Ishikawa (cell line): Measurements from ENCODE around the gene CCNL2.

Experiments
- CEBPB ChIP-seq: IDR thresholded peaks from 2 replicates; pipeline ENCODE4 v1.6.1; 2012
- CREB1 ChIP-seq: IDR thresholded peaks from 2 replicates; pipeline ENCODE4 v1.6.1; 2012; ENCODE audit warnings: low read depth
- EGR1 ChIP-seq: IDR thresholded peaks from 2 replicates; pipeline ENCODE4 v1.6.1; 2012
- EP300 ChIP-seq: IDR thresholded peaks from 2 replicates; pipeline ENCODE4 v1.6.1; 2012; ENCODE audit warnings: borderline replicate concordance
- FOXM1 ChIP-seq: IDR thresholded peaks from 2 replicates; pipeline ENCODE4 v1.6.1; 2012; ENCODE audit warnings: low read depth, borderline replicate concordance
- MAX ChIP-seq: IDR thresholded peaks from 2 replicates; pipeline ENCODE4 v1.6.1; 2012
- NFIC ChIP-seq: IDR thresholded peaks from 2 replicates; pipeline ENCODE4 v1.6.1; 2012
- RAD21 ChIP-seq: IDR thresholded peaks from 2 replicates; pipeline ENCODE4 v1.6.1; 2012; ENCODE audit warnings: low read depth
- TAF1 ChIP-seq: IDR thresholded peaks from 2 replicates; pipeline ENCODE4 v1.6.1; 2012; ENCODE audit warnings: low read depth, mild to moderate bottlenecking
- TCF12 ChIP-seq: IDR thresholded peaks from 2 replicates; pipeline ENCODE4 v1.6.1; 2012; ENCODE audit warnings: low read depth
- TEAD4 ChIP-seq: IDR thresholded peaks from 2 replicates; pipeline ENCODE4 v1.6.1; 2012
- YY1 ChIP-seq: IDR thresholded peaks from 2 replicates; pipeline ENCODE4 v1.6.1; 2012; ENCODE audit warnings: low read depth
- ZBTB7A ChIP-seq: IDR thresholded peaks from 2 replicates; pipeline ENCODE4 v1.6.1; 2012; ENCODE audit warnings: low read depth
- TF ChIP-seq, protein P1 (sequence below): IDR thresholded peaks from 2 replicates; pipeline ENCODE4 v1.6.1; 2012; ENCODE audit warnings: low read depth, mild to moderate bottlenecking
- TF ChIP-seq, protein P2 (sequence below): IDR thresholded peaks from 2 replicates; pipeline ENCODE4 v1.6.1; 2012

Gene CCNL2

DNA sequence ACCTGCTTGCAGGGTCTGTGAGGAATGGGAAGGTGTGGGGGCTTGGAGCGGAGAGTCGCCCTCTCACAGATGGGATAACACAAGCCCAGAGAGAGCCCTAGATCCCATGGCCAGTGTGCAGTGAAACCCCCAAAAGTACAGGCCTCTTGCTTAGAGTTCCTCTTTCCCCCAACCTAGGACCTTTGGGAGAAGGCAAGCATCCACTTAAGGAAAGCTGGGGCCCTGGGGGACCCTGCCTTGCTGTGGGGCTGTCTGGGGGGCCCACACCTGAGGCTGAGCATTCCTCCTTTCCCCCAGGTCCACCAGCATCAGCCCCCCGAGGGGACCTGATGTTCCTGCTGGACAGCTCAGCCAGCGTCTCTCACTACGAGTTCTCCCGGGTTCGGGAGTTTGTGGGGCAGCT is 37.5 kb upstream of the CCNL2 start:
- TF ChIP-seq, protein P1, sequence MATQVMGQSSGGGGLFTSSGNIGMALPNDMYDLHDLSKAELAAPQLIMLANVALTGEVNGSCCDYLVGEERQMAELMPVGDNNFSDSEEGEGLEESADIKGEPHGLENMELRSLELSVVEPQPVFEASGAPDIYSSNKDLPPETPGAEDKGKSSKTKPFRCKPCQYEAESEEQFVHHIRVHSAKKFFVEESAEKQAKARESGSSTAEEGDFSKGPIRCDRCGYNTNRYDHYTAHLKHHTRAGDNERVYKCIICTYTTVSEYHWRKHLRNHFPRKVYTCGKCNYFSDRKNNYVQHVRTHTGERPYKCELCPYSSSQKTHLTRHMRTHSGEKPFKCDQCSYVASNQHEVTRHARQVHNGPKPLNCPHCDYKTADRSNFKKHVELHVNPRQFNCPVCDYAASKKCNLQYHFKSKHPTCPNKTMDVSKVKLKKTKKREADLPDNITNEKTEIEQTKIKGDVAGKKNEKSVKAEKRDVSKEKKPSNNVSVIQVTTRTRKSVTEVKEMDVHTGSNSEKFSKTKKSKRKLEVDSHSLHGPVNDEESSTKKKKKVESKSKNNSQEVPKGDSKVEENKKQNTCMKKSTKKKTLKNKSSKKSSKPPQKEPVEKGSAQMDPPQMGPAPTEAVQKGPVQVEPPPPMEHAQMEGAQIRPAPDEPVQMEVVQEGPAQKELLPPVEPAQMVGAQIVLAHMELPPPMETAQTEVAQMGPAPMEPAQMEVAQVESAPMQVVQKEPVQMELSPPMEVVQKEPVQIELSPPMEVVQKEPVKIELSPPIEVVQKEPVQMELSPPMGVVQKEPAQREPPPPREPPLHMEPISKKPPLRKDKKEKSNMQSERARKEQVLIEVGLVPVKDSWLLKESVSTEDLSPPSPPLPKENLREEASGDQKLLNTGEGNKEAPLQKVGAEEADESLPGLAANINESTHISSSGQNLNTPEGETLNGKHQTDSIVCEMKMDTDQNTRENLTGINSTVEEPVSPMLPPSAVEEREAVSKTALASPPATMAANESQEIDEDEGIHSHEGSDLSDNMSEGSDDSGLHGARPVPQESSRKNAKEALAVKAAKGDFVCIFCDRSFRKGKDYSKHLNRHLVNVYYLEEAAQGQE: no peak
- TF ChIP-seq FOXM1: no peak
- TF ChIP-seq CEBPB: no peak
- TF ChIP-seq ZBTB7A: no peak
- no peak for TF ChIP-seq TAF1
- TF ChIP-seq CREB1: no peak
- TF ChIP-seq EP300: no peak
- no peak for TF ChIP-seq EGR1
- TF ChIP-seq YY1: no peak
- TF ChIP-seq, protein P2, sequence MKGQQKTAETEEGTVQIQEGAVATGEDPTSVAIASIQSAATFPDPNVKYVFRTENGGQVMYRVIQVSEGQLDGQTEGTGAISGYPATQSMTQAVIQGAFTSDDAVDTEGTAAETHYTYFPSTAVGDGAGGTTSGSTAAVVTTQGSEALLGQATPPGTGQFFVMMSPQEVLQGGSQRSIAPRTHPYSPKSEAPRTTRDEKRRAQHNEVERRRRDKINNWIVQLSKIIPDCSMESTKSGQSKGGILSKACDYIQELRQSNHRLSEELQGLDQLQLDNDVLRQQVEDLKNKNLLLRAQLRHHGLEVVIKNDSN: no peak
- no peak for TF ChIP-seq MAX
- no peak for TF ChIP-seq NFIC
- TF ChIP-seq TEAD4: no peak
- no peak for TF ChIP-seq RAD21
- no peak for TF ChIP-seq TCF12

DNA sequence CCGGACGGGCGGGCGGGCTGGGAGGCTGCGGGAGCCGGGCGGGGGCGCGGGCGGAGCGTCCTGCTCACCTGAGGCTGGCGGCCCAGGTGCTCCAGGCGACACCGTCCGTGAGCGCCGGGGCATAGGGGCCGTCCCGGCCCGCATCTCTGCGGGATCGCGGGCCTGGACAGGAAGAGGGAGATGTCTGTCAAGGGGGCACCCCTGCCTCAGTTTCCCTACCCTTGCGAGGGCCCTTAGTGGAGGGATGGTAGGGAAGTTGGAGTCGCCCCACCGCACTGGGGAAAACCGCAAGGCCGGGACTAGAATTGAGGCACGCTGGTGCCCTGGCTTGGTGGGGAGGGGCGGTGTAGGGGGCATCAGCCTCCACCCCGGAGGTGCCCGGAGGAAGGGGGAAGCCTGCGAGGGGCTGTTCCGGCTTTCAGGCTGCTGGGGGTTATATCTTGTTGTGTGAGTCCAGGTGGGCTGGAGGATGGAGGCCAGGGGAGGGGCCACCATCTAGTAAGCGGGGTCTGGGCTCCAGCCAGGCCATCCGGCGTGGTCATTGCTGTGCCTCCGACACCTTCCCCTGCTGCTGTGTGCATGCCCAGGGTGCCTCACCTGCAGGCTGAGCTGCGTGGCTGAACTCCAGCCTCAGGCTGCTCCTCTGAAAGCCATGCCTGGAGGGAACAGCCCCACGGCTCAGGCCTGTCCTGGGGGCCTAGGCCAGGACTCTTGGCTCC is 36.9 kb upstream of the CCNL2 start:
- no peak for TF ChIP-seq RAD21
- no peak for TF ChIP-seq FOXM1
- no peak for TF ChIP-seq NFIC
- TF ChIP-seq MAX: no peak
- TF ChIP-seq CEBPB: no peak
- no peak for TF ChIP-seq TCF12
- TF ChIP-seq TAF1: no peak
- no peak for TF ChIP-seq TEAD4

DNA sequence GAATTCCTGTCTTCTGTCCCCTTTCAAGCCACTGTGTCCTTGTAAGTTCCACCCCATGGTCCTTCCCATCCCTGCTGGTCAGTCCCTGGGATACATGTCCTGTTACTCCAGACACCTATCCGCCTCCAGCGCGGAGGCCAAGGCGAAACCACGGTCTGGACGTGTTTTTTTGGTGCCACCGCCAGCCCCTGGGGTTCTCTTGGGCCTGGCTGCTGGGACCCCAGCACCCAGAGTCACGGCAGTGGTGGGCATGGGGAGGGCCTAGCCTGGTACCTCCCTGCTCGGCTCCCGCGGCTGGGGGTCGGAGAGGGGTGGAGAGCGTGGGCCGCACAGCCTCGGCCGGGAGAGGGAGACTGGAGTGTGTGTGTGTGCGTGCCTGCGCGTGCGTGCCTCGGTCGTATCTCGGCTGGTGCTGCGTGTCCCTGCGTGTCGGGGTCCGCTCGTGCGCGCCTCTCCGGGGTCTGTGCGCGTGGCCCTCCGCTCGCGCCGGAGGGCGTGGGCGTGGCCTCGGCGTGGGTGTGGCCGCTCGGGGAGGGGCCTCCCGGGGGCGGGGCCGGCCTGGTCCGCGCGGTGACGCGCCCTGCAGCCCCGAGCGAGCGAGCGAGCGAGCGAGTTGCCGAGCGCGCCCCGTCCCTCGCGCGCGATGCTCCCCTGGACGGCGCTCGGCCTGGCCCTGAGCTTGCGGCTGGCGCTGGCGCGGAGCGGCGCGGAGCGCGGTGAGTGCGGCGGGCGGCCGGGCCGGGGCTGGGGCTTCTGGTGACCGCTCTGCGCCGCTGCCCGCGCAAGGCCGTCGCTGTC is 36.2 kb upstream of the CCNL2 start, which contains the start of gene VWA1:
Gene VWA1, plus strand, starts transcription at position 585 of the 798 bp plus-strand sequence. Its CDS starts 59 bp downstream, at position 644.
- TF ChIP-seq MAX (peak; percentile 56; the same call in 1 of the 2 replicates), TAF1 (peak; percentile 22; the same call in 1 of the 2 replicates), ZBTB7A (peak; percentile 56; the same call in 1 of the 2 replicates), NFIC (no peak), EGR1 (no peak)
- TF ChIP-seq, protein P1: no peak

DNA sequence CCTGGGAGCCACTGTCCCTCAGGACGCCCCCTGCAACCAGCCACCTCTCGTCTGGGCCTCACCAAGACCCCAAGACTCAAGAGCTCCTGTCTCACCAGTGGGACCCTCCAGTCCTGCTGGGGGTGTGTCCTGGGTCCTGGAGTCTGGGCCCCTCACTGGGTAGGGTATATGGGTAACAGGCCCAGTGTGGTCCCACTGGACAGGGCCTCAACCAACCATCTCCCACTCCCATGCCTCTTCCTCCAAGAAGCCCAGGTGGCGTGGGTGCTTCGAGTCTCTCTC is 35.6 kb upstream of the CCNL2 start:
- TF ChIP-seq FOXM1 (no peak), EGR1 (no peak), MAX (no peak), CREB1 (no peak), NFIC (no peak), TCF12 (no peak), YY1 (no peak), EP300 (no peak), ZBTB7A (no peak), TAF1 (no peak), CEBPB (no peak), TEAD4 (no peak), RAD21 (no peak)
- TF ChIP-seq, protein P1: no peak
- TF ChIP-seq, protein P2: no peak
